Astrocyte of the spinal cord (primary cell): ENCODE data around the gene OPTC.

Experiments used
- DNase-seq: peaks from one replicate; pipeline ENCODE4 v3.0.0; 2011; ENCODE audit warnings: low read depth, low spot score
- H3K4me3 ChIP-seq: 2 replicates; pipeline ENCODE4 v1.5.1; 2011; ENCODE audit warnings: low read depth, mild to moderate bottlenecking, low read length, moderate library complexity
- in situ Hi-C: cut with HindIII; loops from 2 replicates; pipeline ENCODE4 v1.10.0; 2017; ENCODE audit warnings: low sequenced_read_pairs
- TF ChIP-seq, protein P1 (sequence below): IDR thresholded peaks from 2 replicates; pipeline ENCODE4 v1.5.1; 2012; ENCODE audit warnings: low read depth, mild to moderate bottlenecking, low read length, inconsistent platforms

Gene OPTC

DNA sequence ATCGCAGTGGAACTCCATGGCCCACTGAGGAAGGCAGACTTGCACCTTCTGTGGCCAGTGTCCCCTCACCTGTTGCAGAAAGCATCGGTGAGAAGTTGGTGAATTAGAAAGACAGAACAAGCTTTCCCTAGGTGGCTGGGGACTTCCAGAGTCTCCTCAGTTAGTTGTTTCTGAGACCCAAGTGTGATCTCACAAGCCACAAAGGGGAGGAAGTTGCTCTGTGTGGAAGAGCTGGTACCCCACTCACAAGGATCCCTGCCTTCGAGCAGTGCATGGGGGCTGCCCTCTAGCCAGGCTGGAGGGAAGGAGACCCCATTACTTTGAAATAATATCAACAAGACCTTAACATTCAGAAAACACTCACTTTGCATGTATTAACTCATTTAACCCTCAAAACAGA is 16.2 kb upstream of the OPTC start:
- TF ChIP-seq, protein P1, sequence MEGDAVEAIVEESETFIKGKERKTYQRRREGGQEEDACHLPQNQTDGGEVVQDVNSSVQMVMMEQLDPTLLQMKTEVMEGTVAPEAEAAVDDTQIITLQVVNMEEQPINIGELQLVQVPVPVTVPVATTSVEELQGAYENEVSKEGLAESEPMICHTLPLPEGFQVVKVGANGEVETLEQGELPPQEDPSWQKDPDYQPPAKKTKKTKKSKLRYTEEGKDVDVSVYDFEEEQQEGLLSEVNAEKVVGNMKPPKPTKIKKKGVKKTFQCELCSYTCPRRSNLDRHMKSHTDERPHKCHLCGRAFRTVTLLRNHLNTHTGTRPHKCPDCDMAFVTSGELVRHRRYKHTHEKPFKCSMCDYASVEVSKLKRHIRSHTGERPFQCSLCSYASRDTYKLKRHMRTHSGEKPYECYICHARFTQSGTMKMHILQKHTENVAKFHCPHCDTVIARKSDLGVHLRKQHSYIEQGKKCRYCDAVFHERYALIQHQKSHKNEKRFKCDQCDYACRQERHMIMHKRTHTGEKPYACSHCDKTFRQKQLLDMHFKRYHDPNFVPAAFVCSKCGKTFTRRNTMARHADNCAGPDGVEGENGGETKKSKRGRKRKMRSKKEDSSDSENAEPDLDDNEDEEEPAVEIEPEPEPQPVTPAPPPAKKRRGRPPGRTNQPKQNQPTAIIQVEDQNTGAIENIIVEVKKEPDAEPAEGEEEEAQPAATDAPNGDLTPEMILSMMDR = no peak
- no peak for DNase-seq
- H3K4me3 ChIP-seq = no peak overlapping the region
- in situ Hi-C loops = no loop called here

DNA sequence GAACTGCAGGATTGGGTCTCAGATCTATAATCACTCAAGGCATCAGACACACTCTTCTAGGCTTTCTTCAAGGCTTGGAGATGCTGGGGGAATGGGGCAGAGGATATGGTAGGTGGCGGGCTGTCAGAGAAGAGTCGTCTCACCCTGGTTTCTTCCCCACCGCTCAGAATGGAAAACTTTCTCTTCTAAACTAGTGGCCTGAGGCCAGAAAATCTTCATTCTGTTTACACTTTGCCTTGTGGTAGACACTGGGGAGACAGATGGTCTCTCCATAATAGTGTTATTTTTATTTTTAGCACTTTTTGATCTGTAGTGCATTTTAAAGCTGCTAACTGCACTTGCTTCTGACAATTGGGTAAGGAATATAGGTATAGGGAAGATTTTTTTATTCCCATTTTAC is 15.7 kb upstream of the OPTC start:
- in situ Hi-C loops = no loop called here
- no peak overlapping the region for H3K4me3 ChIP-seq
- no peak for DNase-seq
- TF ChIP-seq, protein P1 = no peak

DNA sequence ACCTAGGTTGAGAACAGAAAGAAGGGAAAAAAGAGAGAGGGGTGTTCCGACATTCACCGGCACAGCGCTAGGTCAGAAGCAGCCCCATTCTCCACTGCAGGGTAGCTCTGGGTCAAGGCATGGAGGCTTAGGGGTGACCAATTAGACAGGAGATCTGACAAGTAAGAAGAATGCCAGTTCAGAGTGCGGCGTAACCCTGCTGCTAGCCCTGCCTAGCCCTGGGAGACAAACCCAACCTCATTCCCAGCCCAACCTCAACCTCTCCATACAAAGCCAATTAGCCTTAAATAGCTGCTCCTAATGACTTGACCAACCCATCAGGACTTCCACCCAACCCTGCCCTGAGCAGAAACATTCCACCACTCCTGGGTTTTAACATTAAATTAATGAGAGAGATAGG is 15.0 kb upstream of the OPTC start:
- TF ChIP-seq, protein P1 = no peak
- H3K4me3 ChIP-seq = no peak overlapping the region
- in situ Hi-C loops = no loop called here

DNA sequence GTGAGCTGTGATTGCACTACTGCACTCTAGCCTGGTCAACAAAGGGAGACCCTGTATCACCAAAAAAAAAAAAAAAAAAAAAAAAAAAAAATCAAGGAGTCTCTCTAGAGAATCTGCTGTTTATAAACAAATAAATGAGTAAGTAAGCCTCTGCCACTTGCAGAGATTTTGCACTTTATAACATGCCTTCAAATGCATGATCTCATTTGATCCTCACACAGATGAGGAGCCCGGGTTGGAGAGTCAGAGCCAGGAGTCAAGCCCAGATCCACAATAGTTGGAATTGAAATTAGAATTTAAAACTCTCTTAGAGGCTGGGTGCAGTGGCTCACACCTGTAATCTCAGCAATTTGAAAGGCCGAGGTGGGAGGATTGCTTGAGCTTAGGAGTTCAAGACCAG is 14.3 kb upstream of the OPTC start:
- in situ Hi-C loops = no loop called here
- H3K4me3 ChIP-seq = no peak overlapping the region
- TF ChIP-seq, protein P1 = no peak
- DNase-seq = no peak

More for the DNA sequence above, 15.0 kb upstream of the OPTC start:
- no peak for DNase-seq

DNA sequence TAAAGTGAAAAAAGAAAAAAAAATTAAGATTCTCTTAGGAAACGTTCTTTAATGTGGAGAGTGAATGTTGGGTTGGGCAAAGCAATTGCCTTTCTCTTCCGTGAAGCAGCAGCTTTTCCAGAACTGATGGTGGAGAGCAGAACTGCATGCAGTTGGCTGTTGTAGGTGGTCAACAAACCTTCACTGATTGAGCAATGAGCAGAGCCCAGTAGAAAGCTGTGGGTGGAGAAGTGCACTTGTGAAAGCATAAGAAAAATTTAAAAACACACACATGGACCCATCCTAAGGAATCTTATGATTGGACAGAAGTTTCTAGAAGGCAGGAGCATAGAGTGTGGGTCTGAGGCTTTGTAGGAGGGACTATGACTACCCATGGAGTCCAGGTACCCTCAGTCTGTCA is 13.9 kb upstream of the OPTC start:
- in situ Hi-C loops = no loop called here
- TF ChIP-seq, protein P1 = no peak
- no peak overlapping the region for H3K4me3 ChIP-seq
- peak; percentile 8 for DNase-seq

DNA sequence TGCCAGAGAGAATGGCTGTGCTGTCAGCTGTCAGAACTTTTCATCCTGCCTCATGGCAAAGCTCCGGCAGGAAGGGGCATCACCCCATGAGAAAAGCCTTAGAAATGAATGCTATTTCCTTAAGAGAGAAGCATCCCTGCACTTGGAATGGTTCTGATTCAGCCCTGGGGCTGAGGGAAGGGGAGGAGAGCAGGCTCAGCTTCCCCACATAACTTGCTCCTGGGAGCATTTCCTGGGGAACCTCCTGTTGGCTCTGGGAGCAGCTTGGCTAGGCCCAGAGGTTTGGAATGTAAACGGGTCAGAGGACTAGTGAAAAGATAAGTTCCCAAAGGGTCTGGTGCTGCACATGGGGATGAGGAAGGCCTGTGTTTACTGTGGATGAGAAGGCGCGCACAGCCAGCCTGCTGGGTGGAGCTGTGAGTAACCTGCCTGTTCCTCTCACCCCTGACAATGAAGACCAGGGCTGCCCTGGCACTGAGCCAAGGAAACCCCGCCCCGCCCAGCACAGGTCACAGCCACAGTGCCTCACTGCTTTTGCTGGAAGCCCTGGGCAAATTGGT is 13.3 kb upstream of the OPTC start:
- TF ChIP-seq, protein P1 = no peak
- peak; percentile 60 for DNase-seq
- in situ Hi-C loops = no loop called here
- H3K4me3 ChIP-seq = no peak overlapping the region

DNA sequence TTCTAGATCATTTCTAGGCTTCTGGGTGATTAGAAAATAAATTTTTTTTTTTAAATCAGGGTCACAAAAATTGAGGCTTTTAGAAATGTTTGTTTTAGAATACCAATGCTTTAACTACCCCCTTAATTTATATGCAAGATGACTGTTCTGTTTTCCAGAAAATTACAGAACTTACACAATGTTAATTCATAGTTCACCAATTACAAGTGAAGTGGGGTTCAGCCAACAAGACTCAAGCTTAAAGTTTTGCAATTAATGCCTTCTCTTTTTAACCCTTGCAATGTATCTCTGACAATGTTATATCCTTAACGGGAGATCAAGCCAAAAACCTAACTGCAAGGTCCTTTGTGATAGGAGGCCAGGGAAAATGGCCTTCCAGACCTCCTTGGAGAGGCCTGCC is 12.8 kb upstream of the OPTC start:
- in situ Hi-C loops = no loop called here
- DNase-seq = no peak
- H3K4me3 ChIP-seq = no peak overlapping the region
- TF ChIP-seq, protein P1 = no peak
